Activated CD8-positive, alpha-beta memory T cell treated with anti-CD3 and anti-CD28 coated beads, Interleukin-2, amount 50 U/mL, for 1 hour (primary cell): ENCODE results near the gene AHDC1.

Experiments used
- DNase-seq: peaks from one replicate; pipeline ENCODE4 v3.0.0-alpha.2; 2020; ENCODE audit errors: extremely low read depth

The AHDC1 gene

DNA sequence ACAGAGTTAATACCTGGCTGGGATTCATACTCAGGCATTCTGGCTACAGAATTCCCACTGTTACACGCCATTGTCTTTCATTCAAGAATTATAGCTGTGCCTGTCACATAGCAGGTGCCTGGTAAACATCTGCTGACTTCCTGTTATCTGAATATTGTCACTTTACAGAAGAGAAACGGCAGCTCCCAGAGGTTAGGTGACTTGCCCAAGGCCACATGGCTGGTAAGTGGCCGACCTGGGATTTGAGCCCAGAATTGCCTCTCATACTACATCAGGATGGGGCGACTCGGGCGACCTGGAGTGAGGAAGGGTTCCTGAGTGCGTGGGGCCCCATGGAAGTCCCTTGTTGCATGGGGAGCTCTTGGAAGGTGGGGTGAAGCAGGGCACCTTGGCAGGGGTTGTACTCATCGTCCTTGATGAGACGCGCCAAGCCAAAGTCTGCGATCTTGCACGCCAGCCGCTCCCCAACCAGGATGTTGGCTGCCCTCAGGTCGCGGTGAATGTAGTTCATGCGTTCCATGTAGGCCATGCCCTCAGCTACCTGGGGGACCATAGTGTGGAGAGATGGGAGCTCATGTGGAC lies 10.2 kb upstream of the AHDC1 start:
- DNase-seq: no peak

DNA sequence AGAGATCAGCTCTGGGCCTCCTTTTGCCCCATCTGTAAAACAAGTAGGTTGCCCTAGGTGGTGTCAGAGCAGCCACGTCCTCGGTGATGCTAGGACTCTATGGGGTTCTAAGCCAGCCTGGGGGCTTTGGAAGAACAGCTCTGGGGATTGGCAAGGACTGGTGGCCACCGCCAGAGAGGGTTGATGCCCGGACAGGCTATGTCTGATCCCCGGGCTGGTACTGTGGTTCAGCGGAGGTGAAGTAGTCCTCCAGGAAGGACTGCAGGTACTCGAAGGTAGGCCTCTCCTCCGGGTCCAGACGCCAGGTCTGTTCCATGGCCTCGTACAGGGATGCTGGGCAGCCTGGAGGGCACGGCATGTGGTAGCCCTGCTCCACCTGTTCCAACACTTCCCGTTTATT lies 8.8 kb upstream of the AHDC1 start:
- DNase-seq: no peak

DNA sequence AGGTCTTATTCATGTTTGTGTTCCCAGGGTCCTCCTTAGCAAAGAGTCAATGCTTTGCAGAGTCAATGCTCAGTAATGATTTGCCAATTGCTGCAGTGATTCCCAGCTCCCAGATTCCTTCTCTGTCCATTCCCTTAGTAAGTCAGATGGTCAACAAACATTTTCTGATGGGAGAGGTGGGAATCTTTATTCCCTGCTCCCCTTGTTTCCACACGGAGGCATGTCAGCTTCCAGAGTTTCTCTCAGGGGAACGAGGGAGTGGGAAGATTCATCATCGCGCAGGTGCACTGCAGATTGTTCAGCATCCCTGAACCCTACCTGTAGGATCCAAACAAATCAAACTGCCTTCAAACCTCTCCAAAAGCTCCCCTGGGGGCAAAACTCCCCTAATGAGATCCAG lies 7.5 kb upstream of the AHDC1 start:
- no peak for DNase-seq

DNA sequence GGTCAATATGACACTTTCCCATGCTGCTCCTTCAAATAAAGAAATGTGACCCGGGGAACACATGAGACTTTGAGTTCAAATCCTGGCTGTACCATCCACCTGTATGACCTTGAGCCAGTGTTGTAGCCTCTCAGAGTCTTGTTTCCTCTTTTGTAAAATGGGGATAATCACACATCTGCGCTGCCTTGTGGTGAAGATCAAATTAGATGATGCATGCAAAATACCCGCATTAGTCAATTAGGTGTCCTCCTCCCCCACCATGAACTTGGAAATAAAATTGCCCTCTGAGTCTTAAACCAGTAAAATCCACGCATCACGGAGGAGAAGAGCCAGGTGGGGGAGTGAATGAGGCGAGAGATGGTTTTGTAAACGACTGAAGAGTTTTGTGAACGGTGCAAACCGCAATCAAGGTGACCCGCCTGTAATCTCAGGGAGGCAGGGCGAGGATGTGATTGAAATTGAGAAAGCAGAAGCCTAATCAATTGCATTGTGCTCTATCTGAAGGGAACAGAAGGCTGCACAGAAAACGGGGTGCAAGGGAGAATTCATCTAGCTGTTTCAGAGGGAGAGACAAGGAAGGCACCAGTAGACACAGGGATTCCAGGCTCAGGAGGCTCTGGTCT lies 5.8 kb upstream of the AHDC1 start:
- no peak for DNase-seq

DNA sequence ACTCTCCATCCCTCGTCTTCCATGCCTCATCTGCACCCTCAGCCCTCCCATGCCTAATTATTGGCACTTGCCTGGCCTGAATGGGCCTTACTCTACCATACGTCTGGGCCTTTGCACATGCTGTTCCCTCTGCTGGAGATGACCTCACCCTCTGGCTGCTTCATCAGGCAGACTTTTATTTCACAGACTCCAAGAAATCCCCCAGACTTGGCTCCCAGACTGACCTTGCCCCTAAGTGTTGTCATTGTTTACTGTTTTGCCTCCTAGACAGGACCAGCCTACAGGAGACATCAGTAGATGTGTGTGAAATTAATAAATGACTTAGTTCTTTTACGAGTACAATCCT lies 5.2 kb upstream of the AHDC1 start:
- DNase-seq: no peak

DNA sequence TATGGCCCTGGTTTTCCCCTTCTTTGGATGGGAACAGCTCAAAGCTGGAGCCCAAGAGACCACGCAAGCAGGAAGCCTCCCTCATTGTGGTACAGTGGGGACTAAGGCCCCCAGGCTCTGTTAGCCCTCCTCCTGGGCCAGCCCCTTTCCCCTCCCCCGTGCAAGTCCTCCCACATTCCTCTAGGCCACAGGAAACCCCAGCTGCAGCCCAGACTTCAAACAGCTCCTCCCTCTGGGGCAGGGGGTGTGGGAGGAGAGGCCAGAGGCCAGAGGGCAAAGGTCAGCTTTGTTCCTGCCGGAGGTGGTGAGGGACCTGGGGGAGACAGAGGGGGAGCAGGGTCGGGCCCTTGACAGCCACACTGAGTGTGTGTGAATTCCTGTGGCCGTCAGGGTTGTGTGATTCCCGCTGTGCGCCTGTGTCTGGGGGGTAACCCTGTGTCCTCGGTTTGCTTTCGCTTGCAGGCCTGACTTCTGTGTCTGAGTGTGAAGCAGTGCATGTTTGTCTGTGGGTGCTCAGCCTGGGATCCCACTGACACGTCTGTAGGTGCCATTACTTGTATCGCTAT lies 3.4 kb upstream of the AHDC1 start:
- DNase-seq: no peak

DNA sequence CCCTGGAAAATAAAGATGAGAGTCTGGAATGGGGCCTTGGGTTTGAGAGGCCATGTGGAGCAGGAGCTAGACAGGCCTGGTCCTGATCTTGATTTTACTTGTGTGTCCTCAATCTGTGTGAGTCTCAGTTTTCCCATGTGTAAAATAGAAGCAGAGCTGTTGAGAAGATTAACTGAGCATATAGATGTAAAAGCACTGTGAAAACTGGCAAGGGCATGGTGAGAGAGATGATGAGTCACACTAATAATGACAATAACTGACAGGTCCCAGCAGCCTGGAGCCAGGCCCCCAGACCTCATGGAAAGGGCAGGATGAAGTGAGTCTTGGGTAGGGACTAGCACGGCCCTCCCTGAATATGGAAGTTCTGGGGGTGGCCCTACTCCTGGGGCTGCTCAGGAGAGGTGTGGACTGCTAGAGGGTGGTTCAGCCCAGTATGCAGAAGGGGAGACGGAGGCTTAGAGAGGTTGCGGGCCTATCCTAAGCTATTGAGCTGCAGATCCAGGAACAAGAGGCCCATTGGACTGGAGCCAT lies 2.8 kb upstream of the AHDC1 start:
- DNase-seq: no peak

DNA sequence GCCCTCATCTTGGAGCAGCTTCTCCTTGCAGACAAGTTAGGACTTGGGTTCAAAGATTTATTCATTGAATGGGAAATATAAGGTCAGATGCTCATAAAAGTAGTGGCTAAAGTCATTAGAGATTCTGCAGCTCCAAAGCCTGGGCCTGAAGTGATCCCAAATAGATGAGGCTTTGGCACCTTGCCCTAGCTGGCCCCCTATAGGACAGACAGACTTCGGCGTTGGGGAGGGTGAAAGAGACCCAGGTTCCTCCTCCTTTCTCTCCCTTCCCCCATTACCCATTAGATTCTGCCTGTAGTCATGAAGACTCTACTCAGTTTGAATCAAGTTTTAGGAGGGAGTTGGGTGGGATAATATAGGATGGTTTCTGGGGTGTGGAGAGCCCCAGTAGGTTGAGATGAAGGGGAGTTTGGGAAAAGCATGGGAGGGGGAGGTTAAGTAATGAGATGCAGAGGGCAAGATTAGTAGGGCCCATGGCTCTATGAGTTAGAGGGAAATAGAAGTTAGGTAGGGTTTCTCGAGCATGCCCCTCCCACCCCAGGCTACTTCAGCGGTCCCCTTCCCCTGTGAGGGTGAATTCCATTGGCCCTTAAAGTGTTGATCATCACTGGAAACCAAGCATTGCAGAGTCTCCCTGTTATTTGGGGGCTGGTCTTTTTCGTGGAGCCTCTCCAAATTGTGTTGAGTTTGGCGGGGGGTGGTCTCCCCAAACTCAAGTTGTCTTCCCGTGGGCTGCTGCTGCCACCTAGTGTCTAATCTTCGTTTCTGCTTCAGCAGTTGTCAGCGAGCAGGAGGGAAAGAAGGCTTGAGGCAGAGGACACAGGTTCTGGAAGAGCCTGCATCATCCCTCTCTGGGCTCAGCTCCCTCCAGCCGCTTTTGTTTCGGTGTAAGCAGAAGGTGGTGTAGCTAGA lies 2.1 kb upstream of the AHDC1 start:
- DNase-seq: peak; percentile 40

DNA sequence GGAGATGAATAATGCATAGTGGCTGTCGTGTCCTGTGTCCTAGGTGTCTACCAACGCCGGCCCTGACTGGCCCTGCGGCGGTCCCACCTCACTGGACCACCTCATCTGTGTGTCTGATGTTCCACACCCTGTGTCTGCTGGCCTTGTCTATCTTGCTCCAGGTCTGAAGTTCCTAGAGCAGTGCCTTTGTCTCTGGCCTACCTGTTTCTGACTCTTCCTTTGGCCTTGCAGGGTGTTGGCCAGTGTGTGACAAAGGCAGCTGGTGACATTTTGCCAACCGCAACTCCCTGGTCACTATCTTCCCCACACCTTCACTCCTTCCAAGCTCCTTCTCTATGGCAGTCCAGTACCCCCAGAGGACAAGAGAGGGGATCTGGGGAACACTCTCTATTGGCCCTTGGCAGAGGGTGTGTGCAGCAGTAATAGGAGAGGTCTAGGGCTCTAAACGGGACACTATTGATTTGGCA lies 1.4 kb upstream of the AHDC1 start:
- no peak for DNase-seq

DNA sequence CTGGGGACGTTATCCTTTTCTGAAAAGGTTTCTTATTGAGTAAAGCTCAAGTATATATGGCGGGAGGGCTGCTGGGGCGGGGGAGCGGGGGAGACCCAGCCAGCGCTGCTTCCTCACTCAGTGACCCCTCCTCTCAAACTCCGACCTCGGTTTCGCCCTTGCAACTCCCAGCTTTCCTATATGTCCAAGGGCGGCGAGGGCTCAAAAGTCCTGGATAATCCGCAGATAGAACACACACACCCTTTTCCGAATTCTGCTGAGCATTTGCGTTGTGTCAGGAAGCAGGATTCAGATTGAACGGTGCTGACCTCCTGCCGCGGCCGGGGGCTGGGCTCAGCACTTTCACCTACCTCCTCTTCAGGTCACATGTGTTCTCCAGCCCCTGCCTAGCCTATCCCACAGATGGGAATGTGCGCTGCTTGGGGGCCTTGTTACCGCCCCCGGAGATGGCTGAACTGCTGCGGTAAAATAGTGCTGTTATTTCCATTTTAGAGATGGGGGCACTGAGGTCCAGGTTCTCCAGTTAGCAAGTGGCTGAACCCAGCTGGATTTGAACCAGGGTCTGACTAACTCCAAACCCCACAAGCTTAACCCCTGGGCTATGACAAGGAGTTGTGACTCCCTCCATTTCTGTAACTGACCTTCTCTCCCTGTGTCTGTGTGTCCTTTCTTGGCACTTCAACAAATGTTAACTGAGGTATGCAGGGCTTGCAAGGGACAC lies 795 bp upstream of the AHDC1 start:
- no peak for DNase-seq

DNA sequence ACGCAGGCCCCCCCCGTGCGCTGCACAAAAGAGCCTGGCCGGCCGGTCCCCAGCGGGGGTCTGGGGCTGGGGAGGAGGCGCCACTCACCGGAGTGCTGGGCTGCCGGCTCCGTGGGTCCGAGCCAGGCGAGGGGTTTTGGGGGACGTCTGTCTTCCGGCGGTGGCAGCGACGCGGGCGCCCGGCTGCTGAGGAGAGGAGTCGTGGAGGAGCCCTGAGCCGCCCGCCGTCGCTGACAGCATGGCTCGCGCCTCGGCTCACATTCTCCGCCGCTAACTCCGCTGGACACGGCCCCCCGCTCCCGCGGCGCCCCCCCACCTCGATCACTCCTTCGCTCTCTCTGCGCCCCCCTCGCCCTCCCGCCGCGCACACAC lies 649 bp downstream of the AHDC1 start:
- DNase-seq: no peak

DNA sequence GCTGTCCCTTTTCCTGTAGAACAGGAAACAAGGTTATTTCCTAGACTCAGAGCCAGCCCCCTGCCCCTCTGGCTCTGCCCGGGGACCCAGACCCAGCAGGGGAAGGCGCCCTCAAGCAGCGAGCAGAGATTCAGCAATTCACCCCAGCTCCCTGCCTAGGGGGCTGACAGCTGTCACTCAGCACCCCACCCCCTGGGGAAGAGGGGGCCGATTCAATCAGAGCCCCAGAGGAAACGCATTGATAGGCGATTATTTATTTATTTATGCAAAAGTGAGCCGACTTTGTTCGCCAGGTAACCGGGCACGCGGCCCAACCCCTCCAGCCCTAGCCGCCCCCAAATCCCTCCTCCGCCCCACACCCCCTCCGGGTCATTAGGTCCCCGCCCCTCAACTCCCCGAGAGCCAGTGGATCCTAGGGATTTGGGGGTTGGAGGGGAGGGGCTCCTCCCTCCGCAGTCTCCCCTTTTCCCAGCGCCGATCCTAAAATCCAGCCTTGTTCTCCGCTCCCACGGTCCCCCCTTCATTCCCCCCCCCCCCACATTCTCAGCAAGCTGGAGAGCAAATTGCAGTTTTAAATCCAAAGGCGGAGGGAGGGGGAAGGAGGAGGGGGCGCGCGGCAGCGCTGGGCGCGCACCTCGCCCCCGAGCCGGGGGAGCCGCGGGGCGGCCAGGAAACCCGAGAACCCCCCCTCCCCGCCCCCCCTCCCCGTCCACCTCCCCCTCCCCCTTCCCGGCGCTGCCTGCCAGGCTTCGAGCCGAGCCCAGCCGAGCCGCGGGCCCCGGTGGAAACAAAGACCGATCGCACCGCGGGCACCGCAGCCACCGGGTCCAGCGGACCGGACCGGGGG lies 1.3 kb downstream of the AHDC1 start:
- DNase-seq: no peak

DNA sequence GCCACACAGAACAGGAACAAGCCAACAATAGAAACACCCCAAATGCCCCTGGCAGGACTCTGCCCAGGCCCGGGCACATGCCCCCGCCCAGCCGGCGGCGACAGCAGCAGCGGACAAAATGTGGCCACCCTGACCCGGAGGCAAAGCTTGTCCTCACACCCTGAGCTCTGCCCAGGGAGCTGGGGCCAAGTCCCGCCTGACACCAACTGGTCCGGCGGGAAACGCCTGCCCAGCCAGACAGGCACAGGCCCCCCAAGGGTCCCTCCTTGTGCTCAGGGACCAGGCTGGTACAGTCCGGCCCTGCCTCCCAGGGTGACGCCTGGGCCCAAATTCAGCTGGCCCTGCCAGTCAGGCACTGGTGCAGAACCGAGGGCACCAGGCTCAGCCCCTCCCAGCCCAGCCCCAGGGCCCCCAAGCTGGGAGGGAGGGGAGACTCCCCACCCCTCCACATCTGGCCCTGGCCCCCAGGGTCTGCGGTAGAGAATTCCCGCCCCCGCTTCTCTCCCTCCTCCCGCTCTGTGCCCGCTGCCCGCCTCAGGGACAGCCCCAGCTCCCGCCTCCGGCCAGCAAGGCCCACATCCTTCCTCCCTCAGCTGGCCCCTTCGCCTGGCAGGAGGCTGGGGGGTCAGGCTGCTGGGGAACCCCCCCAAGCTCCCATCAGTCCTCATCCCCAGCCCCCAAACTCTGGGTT lies 2.0 kb downstream of the AHDC1 start:
- no peak for DNase-seq

DNA sequence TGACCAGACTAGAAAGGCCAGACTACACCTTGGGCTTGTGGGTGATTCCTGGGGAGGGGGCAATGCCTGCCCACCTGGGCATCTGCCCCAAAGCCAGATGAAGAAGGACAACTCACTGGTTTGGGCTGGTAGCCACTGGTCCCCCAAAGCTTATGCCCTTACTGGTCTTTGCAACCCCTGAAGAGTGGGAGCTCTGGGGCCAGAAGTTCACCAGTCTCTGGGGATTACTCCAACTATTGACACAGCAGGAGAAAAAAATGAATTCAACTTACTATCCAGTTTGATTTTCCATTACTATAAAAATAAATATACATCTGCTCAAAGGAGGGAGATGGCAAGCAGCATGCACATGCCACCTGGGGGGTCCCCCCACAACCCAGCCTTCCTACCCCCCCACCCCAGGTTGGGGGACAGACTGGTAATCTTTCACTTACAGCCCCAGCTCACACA lies 2.6 kb downstream of the AHDC1 start:
- DNase-seq: no peak

DNA sequence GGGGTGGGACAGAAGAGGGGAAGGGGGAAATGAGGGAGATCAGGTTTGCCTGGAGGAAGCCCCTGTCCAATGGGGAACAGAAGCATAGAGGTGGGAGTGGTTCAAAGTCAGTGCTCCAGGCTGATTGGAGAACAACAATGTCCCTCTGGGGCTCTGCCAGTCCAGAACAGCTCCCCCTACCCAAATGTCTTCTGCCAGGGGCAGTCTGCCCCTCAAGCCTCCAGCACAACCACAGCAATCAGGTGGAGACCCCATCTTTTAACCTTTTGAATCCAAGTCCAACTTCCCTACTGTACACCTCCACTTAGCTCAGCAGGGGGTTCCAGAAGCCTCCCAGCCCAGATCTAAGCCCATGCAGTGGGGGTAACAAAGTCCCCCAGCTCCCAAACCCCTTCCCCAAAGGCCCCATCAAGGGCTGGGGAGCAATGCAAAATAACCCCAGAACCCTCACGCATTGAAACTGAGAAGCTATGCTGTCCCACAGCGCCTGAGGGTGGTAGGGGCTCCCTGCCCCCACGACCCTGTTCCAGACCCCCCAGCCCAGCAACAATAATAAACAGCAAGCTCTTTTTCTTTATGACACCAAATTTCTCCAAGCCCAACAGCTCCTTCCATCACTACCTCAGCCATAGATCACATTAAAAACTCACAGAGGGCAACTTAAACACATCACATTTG lies 3.3 kb downstream of the AHDC1 start:
- no peak for DNase-seq

DNA sequence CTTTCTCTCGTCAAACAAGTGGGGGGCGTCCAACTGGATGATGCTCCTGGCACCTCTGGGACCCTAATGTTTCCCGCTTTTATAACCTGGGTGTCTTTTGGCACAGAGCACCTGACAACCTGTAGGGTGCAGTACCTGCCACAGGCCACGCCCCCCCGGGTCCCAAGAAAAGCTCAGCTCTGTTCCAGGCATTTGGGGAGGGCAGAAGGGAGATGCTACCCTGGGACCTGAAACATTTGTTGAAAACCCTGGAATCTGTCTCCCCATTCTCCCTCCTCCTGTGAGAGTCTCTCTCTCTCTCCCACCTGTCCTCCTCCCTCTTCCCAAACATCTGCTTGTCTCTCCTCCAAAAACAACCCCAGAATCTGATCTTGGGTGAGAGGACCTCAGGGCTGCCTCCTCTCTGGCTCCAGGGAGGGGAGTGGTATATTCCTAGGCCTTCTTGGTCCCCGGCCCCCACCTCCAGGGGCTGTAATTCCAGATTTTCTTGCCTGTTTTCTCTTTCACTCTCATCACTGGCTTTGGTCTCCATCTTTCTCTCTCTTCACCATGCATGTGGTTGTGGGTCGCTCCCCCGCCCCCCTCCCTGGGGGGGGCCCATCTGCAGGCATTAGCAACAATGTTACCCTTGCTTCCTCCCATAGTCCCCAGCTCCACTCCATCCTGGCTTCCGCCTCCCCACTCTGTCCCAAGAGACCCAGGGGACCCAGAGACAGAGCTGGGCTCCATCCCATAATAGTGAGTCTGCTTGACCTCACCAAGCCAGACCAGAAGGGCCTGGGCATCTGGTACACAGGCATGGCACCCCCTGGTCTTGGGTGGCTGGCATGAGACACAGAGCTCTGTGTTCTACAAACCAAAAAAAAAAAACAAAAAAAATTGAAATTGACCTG lies 4.1 kb downstream of the AHDC1 start:
- DNase-seq: no peak

DNA sequence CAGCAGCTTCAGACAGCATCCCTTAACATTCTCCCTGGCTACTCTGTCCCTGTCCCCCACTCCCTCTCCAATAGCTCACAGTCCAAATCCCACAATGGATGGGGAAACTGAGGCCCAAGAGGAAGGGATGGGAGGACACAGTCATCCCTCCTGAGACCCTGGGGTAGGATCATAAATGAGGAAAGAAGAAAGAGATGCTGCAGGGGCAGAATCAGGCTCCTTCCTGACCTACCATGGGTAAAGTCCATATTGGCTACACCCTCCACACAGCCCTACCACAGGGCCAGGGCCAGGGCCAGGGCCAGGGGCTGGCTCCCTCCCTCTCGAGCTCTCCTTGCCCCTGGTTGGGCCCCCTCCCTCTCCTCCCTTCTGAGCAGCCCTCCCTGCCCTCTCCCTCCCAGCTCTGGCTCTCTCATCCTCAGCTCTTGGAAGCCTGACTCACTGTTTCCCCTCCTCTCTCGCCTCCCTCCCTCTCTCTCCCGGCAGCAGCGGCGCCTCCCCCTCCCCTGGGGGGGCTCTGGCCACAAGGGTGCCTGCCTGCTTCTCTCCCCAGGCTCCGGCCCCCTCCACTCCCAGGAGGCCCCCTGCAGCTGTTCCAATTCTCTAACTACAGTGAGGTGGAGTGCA lies 4.9 kb downstream of the AHDC1 start:
- DNase-seq: no peak

DNA sequence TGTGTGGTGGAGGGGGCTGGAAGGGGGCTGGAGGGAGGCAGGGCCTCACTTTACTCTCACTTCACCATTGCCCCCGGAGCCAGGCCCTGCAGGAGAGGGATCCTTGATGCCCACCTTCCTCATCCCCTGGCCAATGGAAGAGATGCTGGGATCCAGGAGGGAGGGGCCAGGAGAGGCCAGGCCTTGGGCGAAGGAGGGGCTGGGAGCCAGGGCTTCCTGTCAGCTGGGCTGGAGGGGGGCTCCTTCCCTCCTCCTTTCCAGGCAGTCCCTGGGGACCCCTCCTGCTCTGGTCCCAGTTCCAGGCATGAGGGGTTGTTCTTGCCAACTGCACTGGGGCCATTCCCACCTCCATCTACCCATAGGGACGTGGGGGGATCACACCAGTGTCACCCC lies 5.7 kb downstream of the AHDC1 start:
- DNase-seq: no peak
